Measurements from ENCODE around the gene SGPP2. TPM values are rescaled to one million over a fixed set of nuclear protein-coding genes. Genes with fewer than 3 reads are reported as not detected.
A peak's percentile ranks its signal among the peaks of the same experiment; 100 is the strongest.

SGPP2 gene
- polyA plus RNA-seq, 2 of the 4 experiments (the other 2 are of a cell fraction), result 0.10 to 0.26 TPM

DNA sequence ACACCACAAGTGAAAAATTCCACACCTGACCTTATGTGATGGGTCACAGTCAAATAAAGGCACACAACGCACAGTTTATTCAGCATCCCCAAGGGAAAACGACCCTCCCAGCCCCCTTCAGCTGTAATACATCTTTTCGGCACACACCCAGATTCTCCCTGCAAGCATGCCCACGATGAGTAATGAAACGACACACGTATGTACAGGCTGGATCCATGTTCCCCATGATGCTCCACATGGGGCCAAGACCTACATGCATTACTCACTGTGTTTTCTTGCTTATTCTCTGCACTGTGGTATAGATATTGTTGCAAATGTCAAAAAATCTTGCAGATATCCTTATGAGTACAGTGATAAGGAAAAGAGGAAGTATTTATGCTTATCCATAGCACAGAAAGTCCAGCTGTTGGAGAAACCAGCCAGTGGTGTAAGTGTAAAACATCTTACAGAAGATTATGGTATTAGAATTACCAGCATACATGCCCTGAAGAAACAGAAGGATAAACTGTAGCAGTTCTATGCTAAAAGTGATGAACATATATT lies 32.5 kb upstream of the SGPP2 start:
- POLR2A ChIA-PET, result no interaction called here

DNA sequence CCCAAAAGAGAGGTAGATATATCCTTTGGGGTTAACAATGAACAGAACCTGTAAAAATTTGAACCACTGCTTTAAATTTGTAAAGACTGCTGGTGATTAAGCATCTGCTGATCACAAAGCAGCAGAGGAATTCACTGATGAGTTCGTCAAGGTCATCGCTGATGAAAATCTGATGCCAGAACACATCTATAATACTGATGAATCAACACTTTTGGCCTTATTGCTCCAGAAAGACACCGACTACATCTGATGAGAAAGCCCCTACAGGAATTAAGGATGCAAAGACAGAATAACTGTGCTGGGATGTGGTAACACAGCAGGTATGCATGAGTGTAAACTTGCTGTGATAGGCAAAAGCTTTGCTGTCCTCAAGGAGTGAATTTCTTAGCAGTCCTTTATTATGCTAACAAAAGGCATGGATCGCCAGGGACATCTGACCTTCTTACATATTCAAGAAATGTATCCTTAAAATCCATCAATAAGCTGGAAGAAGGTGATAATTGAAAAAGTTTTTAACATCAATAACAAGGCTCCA lies 30.5 kb upstream of the SGPP2 start:
- H3K27ac ChIP-seq, result no peak overlapping the region
- no peaks in the 10 kb centered on the region for H3K9me3 ChIP-seq
- POLR2A ChIA-PET, result no interaction called here
- H3K4me3 ChIP-seq, result no peak overlapping the region
- no peak overlapping the region for H3K4me2 ChIP-seq
- WGBS (ENCODE audit: missing lambda C conversion rate), result 29% methylated on average over 4 of the region's 4 CpGs
- ATAC-seq (no peak), DNase-seq (ENCODE audit: low read depth in 1 of 2, low spot score in 1 of 2) (no peak), FAIRE-seq (no peak)
- H3K4me1 ChIP-seq, result no peaks in the 10 kb centered on the region
- TF ChIP-seq MAFK (IDR thresholded peaks at IDR 0.05; ENCODE audit: partially characterized antibody) (peak; percentile 61), CHD4 (IDR thresholded peaks at IDR 0.05; ENCODE audit: borderline replicate concordance) (no peak)
- CTCF ChIA-PET, result no interaction called here

More for the DNA sequence above, 32.5 kb upstream of the SGPP2 start:
- H3K4me2 ChIP-seq, result no peak overlapping the region
- CTCF ChIA-PET, result no interaction called here
- FAIRE-seq (no peak), DNase-seq (ENCODE audit: low read depth in 1 of 2, low spot score in 1 of 2) (no peak), ATAC-seq (no peak)
- no peaks in the 10 kb centered on the region for H3K9me3 ChIP-seq
- no peak overlapping the region for H3K4me3 ChIP-seq
- no peaks in the 10 kb centered on the region for H3K4me1 ChIP-seq
- TF ChIP-seq, protein P1, sequence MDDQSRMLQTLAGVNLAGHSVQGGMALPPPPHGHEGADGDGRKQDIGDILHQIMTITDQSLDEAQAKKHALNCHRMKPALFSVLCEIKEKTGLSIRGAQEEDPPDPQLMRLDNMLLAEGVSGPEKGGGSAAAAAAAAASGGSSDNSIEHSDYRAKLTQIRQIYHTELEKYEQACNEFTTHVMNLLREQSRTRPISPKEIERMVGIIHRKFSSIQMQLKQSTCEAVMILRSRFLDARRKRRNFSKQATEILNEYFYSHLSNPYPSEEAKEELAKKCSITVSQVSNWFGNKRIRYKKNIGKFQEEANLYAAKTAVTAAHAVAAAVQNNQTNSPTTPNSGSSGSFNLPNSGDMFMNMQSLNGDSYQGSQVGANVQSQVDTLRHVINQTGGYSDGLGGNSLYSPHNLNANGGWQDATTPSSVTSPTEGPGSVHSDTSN (IDR thresholded peaks at IDR 0.05), result no peak
- TF ChIP-seq RARB (CRISPR knock-in tag; IDR thresholded peaks at IDR 0.05) (no peak), CBX2 (IDR thresholded peaks at IDR 0.05; ENCODE audit: borderline replicate concordance, low read depth) (no peak), EHMT2 (IDR thresholded peaks at IDR 0.05; ENCODE audit: low read depth) (no peak), GATA3 (IDR thresholded peaks at IDR 0.05; ENCODE audit: borderline replicate concordance) (no peak), RNF2 (IDR thresholded peaks at IDR 0.05; ENCODE audit: borderline replicate concordance, low read depth) (no peak), SREBF2 (IDR thresholded peaks at IDR 0.05) (no peak), HDAC2 (IDR thresholded peaks at IDR 0.05) (no peak), TFCP2L1 (CRISPR knock-in tag; IDR thresholded peaks at IDR 0.05) (no peak), NR3C1 (IDR thresholded peaks at IDR 0.05) (no peak), ZC3H11A (IDR thresholded peaks at IDR 0.05) (no peak), MAZ (IDR thresholded peaks at IDR 0.05; ENCODE audit: borderline replicate concordance, low read depth, low read length) (no peak), JUN (IDR thresholded peaks at IDR 0.05) (no peak), EHF (CRISPR knock-in tag; IDR thresholded peaks at IDR 0.05) (no peak)
- TF ChIP-seq, protein P2, sequence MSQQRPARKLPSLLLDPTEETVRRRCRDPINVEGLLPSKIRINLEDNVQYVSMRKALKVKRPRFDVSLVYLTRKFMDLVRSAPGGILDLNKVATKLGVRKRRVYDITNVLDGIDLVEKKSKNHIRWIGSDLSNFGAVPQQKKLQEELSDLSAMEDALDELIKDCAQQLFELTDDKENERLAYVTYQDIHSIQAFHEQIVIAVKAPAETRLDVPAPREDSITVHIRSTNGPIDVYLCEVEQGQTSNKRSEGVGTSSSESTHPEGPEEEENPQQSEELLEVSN (IDR thresholded peaks at IDR 0.05; ENCODE audit: borderline replicate concordance, low read depth), result no peak
- TF ChIP-seq, protein P3, sequence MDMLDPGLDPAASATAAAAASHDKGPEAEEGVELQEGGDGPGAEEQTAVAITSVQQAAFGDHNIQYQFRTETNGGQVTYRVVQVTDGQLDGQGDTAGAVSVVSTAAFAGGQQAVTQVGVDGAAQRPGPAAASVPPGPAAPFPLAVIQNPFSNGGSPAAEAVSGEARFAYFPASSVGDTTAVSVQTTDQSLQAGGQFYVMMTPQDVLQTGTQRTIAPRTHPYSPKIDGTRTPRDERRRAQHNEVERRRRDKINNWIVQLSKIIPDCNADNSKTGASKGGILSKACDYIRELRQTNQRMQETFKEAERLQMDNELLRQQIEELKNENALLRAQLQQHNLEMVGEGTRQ (IDR thresholded peaks at IDR 0.05), result no peak
- TF ChIP-seq, protein P4, sequence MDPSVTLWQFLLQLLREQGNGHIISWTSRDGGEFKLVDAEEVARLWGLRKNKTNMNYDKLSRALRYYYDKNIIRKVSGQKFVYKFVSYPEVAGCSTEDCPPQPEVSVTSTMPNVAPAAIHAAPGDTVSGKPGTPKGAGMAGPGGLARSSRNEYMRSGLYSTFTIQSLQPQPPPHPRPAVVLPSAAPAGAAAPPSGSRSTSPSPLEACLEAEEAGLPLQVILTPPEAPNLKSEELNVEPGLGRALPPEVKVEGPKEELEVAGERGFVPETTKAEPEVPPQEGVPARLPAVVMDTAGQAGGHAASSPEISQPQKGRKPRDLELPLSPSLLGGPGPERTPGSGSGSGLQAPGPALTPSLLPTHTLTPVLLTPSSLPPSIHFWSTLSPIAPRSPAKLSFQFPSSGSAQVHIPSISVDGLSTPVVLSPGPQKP (IDR thresholded peaks at IDR 0.05; ENCODE audit: low read depth, low read length), result no peak
- TF ChIP-seq, protein P5, sequence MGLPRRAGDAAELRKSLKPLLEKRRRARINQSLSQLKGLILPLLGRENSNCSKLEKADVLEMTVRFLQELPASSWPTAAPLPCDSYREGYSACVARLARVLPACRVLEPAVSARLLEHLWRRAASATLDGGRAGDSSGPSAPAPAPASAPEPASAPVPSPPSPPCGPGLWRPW (IDR thresholded peaks at IDR 0.05), result no peak
- TF ChIP-seq, protein P6, sequence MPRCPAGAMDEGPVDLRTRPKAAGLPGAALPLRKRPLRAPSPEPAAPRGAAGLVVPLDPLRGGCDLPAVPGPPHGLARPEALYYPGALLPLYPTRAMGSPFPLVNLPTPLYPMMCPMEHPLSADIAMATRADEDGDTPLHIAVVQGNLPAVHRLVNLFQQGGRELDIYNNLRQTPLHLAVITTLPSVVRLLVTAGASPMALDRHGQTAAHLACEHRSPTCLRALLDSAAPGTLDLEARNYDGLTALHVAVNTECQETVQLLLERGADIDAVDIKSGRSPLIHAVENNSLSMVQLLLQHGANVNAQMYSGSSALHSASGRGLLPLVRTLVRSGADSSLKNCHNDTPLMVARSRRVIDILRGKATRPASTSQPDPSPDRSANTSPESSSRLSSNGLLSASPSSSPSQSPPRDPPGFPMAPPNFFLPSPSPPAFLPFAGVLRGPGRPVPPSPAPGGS (IDR thresholded peaks at IDR 0.05), result no peak
- TF ChIP-seq, protein P7, sequence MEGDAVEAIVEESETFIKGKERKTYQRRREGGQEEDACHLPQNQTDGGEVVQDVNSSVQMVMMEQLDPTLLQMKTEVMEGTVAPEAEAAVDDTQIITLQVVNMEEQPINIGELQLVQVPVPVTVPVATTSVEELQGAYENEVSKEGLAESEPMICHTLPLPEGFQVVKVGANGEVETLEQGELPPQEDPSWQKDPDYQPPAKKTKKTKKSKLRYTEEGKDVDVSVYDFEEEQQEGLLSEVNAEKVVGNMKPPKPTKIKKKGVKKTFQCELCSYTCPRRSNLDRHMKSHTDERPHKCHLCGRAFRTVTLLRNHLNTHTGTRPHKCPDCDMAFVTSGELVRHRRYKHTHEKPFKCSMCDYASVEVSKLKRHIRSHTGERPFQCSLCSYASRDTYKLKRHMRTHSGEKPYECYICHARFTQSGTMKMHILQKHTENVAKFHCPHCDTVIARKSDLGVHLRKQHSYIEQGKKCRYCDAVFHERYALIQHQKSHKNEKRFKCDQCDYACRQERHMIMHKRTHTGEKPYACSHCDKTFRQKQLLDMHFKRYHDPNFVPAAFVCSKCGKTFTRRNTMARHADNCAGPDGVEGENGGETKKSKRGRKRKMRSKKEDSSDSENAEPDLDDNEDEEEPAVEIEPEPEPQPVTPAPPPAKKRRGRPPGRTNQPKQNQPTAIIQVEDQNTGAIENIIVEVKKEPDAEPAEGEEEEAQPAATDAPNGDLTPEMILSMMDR (IDR thresholded peaks at IDR 0.05), result no peak
- no peak overlapping the region for H3K27ac ChIP-seq
- WGBS (ENCODE audit: missing lambda C conversion rate), result 23% methylated on average over 6 of the region's 6 CpGs

All from A549 (cell line).